Effector memory CD4-positive, alpha-beta T cell (primary cell): Measurements from ENCODE around the gene ESRRB.

Source experiments
- DNase-seq, 3 donors: peaks; one replicate each; pipeline ENCODE4 v3.0.0-alpha.2; 2020
- H3K27ac ChIP-seq: 2 replicates; pipeline ENCODE4 v1.7.0; 2013; ENCODE audit warnings: mild to moderate bottlenecking, low read length, moderate library complexity; ENCODE audit not compliant: insufficient read depth, poor library complexity, severe bottlenecking
- H3K27me3 ChIP-seq: replicated peaks from 2 replicates; pipeline ENCODE4 v1.7.0; 2013; ENCODE audit warnings: mild to moderate bottlenecking, low read length; ENCODE audit not compliant: insufficient read depth, control insufficient read depth, poor library complexity, severe bottlenecking
- H3K36me3 ChIP-seq: 2 replicates; pipeline ENCODE4 v1.7.0; 2013; ENCODE audit warnings: mild to moderate bottlenecking, low read length, moderate library complexity; ENCODE audit not compliant: control insufficient read depth, insufficient read depth
- H3K4me1 ChIP-seq: 2 replicates; pipeline ENCODE4 v1.7.0; 2013; ENCODE audit warnings: low read length, mild to moderate bottlenecking; ENCODE audit not compliant: control insufficient read depth, insufficient read depth, poor library complexity, severe bottlenecking
- H3K4me3 ChIP-seq: 2 replicates; pipeline ENCODE4 v1.7.0; 2013; ENCODE audit warnings: low read length, low read depth, mild to moderate bottlenecking; ENCODE audit not compliant: insufficient read depth, poor library complexity, severe bottlenecking
- H3K9me3 ChIP-seq: 2 replicates; pipeline ENCODE4 v1.7.0; 2013; ENCODE audit warnings: mild to moderate bottlenecking, low read length, moderate library complexity; ENCODE audit not compliant: control insufficient read depth

The ESRRB gene

DNA sequence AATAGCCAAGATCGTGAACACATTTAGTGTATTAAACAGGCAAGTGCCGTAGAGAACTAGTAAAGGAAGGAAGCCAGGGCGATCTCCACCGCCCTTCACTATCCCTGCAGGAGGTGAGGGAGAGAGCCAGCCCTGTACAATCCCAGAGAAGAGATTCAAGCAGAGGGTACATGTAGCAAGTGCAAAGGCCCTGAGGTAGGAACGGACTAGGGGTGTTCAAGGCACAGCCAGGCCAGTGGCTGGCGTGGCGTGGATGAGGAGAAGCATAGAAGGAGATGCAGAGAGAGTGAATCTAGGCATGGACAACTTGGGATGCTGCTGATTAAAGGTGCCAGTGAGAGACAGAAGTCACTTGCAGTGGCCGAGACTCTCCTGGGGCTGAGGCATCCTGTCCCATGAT, 39.1 kb upstream of the ESRRB start:
- Histone ChIP-seq H3K27me3 (no peaks in the 10 kb centered on the region), H3K36me3 (no peaks in the 10 kb centered on the region), H3K4me1 (no peaks in the 10 kb centered on the region), H3K4me3 (no peak overlapping the region), H3K27ac (no peak overlapping the region), H3K9me3 (no peaks in the 10 kb centered on the region)
- DNase-seq, result no peak

DNA sequence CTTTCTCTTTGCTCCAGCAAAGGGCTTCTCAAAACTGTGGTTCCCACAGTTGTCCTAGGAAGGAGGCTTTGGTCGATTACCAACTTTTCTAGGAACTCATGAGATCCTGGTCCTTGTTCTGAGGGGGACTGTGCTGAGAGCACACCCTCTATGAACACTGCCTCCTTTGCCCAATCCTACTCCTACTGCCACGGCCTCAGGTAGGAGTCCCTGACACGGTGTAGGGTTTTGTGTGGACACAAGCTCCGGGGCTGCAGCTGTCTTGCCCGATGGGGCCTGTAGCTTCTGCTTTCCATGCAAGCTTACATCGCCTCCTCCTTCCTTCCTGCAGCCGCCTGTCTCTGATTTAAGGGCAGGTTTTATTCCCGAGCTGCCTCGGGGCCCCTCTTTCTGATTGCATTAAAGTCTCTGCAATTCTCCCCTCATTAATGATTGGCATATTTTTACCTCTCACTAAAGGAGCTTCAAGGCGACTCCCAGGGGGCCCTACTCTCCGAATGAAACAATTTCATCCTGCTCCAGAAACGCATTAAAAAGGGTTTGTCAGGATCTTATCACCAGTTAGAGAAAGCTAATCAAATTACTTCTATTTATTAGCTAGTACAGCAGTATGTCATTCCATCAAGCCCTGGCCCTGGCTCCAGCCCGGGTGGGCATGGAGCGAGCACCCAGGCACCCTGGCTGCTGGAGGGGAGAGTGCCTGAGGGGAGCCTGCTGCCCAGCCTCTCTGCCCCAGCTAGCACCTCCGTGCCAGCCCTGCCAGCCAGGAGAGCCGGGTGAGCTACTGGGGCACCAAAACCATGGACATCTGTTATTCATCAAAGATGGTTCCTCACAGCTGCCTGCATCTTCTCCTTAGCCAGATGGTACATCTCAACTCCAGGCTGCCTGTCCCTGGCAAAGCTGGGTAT, 38.0 kb upstream of the ESRRB start:
- Histone ChIP-seq H3K9me3 (no peaks in the 10 kb centered on the region), H3K4me3 (no peak overlapping the region), H3K27me3 (no peaks in the 10 kb centered on the region), H3K4me1 (no peaks in the 10 kb centered on the region), H3K36me3 (no peaks in the 10 kb centered on the region), H3K27ac (no peak overlapping the region)
- DNase-seq, result no peak

DNA sequence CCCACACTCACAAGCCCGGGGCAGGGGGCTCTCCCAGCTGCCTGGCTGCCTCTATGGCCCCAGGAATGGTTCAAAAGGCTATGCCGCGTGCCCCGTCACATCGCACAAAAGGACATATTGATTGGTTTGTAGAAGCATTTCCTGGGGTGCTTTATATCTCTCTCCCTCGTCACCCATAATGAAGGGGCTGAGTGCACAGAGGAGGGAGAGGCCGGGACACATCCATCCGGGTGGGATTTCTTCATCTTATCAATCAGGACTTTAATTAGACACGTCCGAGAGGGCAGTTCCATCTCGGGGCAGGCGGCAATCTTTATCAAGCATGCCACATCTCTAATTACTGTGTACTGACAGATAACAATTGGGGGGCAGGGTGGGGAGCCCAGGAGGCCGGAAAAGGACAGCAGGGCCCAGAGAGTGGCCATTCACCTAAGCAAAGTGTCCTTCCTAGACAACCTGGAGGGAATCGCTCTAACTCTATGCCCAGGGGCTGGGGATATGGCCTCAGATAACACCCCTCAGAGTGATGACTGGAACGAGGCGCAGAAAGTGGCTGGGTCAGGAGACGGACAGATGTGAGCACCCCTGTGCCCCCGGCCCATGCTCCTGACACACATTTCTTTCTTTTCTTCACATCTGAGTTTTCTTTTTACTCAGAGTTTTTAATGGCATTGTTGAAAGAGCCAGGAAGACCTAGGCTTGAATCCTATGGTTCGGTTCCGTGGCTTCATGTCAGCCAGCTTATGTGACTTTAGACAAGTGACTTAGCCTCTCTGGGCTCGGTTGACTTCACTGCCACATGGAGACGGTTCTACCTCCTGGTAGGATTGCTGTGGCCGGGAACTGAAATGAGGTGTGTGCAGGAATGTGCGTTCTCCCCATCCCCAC, 36.0 kb upstream of the ESRRB start:
- Histone ChIP-seq H3K36me3 (no peaks in the 10 kb centered on the region), H3K4me1 (no peaks in the 10 kb centered on the region), H3K27me3 (no peaks in the 10 kb centered on the region), H3K27ac (no peak overlapping the region), H3K4me3 (no peak overlapping the region), H3K9me3 (no peaks in the 10 kb centered on the region)
- no peak for DNase-seq

DNA sequence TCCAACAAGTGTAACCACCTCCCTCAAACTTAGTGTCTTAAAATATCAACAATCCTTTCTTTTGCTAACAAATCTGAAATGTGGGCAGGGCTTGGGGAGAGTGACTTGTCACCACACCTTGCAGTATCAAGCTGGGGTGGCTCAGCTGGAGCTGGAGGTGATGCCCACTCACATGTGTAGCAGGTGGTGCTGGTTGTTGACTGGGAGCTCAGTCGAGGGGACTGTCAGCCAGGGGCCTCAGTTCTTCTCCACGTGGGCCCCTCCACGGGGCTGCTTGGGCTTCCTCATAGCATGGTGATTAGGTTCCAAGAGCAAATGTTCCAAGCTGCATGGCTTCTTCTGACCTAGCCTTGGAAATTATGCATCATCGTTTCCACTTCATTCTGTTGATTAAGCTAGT, 32.6 kb upstream of the ESRRB start:
- Histone ChIP-seq H3K27me3 (no peaks in the 10 kb centered on the region), H3K27ac (no peak overlapping the region), H3K4me1 (no peaks in the 10 kb centered on the region), H3K9me3 (no peaks in the 10 kb centered on the region), H3K4me3 (no peak overlapping the region), H3K36me3 (no peaks in the 10 kb centered on the region)
- DNase-seq, result no peak

DNA sequence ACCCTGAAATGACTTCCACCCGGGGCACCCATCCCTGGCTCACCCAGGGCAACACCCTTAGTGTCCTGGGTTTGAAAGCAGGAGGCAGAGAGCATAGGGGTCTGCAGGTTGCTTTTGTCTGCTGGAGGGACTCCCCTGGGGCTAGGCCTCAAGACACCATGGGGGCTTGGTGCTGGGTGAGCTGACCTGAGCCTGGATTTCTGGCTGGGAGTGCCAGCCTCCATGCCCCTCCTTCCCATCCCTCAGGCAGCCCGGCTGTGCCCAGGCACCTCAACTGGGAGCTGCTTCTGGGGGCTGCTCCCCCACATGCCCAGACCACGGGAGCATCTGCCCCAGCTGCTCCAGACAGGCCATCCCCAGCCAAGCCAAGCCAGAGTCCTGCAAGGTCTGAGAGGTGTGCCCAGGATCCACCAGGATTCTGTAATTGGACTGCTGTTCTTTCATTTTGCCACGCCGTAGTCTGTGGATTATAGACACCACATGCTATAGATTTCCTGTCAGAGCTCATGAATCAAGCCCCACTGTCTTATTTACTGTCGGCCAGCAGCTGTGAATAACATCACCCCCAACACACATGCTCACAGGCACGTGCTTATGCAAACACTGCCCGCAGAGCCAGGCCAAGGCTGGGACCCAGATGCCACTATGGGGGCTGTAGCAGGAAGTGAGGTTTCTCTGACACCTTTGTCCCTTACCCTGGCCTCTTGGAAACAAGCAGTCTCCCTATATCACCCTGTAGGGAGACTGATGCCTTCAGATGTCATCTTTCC, 29.4 kb upstream of the ESRRB start:
- H3K4me3 ChIP-seq, result no peak overlapping the region
- H3K27me3 ChIP-seq, result no peaks in the 10 kb centered on the region
- no peak overlapping the region for H3K27ac ChIP-seq
- no peaks in the 10 kb centered on the region for H3K36me3 ChIP-seq
- H3K9me3 ChIP-seq, result no peaks in the 10 kb centered on the region
- DNase-seq, result no peak
- no peaks in the 10 kb centered on the region for H3K4me1 ChIP-seq

DNA sequence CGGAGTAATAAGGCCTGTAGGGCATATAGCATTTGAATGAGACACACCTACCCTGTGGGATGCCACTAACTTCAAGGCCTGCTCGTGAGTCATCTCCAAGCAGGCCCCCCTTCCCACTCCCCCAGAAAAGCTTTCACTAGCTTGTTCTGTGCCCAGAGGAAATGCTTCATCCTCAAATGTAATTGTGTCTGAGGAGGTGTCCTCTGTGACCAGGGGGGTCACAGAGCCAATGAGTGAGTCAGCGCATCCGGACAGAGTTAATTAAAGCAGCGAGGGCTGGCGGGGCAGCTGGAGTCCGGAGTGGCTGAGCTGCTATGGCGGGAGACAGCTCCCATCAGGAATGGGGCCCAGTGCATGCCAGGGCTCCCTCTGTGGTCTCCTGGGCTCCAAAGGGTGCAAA, 27.0 kb upstream of the ESRRB start:
- Histone ChIP-seq H3K27ac (no peak overlapping the region), H3K27me3 (no peaks in the 10 kb centered on the region), H3K36me3 (no peaks in the 10 kb centered on the region), H3K4me3 (no peak overlapping the region), H3K4me1 (peaks cover 4% of the 10 kb centered on the region), H3K9me3 (no peaks in the 10 kb centered on the region)
- DNase-seq, result no peak

DNA sequence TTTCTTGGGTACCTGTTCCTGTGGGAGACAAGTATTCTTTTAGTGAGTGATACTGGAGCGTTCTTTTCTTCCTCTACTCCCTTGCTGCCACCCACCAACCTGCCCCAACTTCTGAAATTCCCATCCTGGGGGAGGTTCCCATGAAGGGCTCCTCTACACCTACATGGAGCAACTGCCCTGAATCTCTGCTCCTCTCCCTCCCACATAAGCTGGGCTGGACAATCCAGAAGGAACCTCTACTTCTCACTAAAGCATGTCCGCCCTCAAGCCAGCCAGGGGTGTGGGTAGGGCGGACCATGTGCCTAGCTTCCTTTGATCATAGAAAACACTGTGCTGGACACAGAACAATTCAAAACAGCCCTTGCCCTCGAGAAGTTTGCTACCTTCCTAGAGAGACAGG, 25.9 kb upstream of the ESRRB start:
- no peaks in the 10 kb centered on the region for H3K9me3 ChIP-seq

DNA sequence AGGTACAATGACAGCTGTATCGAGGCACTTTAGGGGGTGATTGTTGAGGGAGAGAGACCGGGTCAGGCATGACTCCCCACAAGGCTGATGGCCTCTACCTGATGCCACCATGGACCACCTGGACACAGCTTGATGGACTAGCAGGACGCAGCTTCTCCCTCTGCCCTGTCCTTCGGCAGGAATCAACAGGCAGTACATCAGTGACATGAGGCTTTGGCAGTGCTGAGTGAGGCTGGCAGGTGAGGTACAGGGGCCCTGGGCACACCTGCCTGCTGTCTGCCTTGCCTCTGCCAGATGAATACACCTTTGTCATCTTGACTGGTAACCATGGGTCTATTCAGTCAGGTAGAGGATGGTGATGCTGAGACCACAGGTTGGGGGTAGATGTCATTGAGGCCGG, 25.3 kb upstream of the ESRRB start:
- DNase-seq, result no peak
- Histone ChIP-seq H3K4me3 (no peak overlapping the region), H3K27ac (no peak overlapping the region), H3K36me3 (no peaks in the 10 kb centered on the region), H3K27me3 (no peaks in the 10 kb centered on the region), H3K4me1 (peaks cover 4% of the 10 kb centered on the region), H3K9me3 (no peaks in the 10 kb centered on the region)

More for the DNA sequence above, 25.9 kb upstream of the ESRRB start:
- H3K36me3 ChIP-seq, result no peaks in the 10 kb centered on the region
- no peak for DNase-seq
- no peak overlapping the region for H3K4me3 ChIP-seq
- no peak overlapping the region for H3K27ac ChIP-seq
- H3K4me1 ChIP-seq, result peaks cover 4% of the 10 kb centered on the region
- H3K27me3 ChIP-seq, result no peaks in the 10 kb centered on the region

DNA sequence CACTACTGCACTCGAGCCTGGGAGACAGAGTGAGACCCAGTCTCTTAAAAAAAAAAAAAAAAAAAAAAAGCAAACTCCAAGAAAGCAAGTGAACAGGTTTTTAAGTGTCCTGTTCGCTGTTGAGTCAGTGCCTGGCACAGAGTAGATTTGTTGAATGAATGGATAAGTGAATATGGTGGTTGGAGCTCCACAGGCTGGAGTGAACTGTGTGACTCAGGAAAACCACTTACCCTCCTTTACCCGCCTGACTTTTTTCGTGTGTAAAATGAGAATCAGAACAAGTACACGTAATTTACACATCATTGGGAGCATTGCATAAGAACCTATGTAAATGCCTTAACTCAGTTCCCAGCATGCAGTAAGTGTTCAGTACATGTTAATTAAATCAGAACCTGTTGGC, 24.0 kb upstream of the ESRRB start:
- DNase-seq, result no peak
- H3K36me3 ChIP-seq, result no peaks in the 10 kb centered on the region
- no peaks in the 10 kb centered on the region for H3K27me3 ChIP-seq
- no peak overlapping the region for H3K4me3 ChIP-seq
- peaks cover 4% of the 10 kb centered on the region for H3K4me1 ChIP-seq
- no peak overlapping the region for H3K27ac ChIP-seq
- H3K9me3 ChIP-seq, result no peaks in the 10 kb centered on the region
